SH-SY5Y (cell line): ENCODE measurements around the gene NAGS.

Source experiments
- GATA2 ChIP-seq: IDR thresholded peaks from 2 replicates; pipeline ENCODE4 v1.6.1; 2011; ENCODE audit warnings: mild to moderate bottlenecking, low read depth, low read length
- GATA3 ChIP-seq: IDR thresholded peaks from 2 replicates; pipeline ENCODE4 v1.6.1; 2011; ENCODE audit warnings: low read depth, mild to moderate bottlenecking, low read length, moderate library complexity

- TF ChIP-seq GATA2 (no peak), GATA3 (no peak)
Observed at GRCh38 chr17:43970366-43970765, 34.1 kb upstream of the NAGS start.
